IMR-90 (cell line): Measurements from ENCODE around the gene PHACTR2. TPM values are rescaled to one million over a fixed set of nuclear protein-coding genes. Genes with fewer than 3 reads are reported as not detected.

ENCODE experiments used
- ATAC-seq: fragments of 200-7000 bp; cut with Tn5 transposase; 2 replicates; pipeline ENCODE4 v1.9.1; 2020; ENCODE audit warnings: low read depth, mild to moderate bottlenecking, moderate library complexity
- BruUV-seq: library from RNA; stranded (reverse); fragments of 400-500 nt; replicated peaks from 2 replicates; lab custom pipeline; 2021; lab: Mats Ljungman, UMichigan
- CTCF ChIA-PET: fragments of 300-600 bp; formaldehyde crosslinking; extraction: SDS; loops from one replicate; lab custom pipeline; 2021; ENCODE audit warnings: antibody characterized with exemption; lab: Yijun Ruan, JAX
- POLR2A ChIA-PET: fragments of 300-600 bp; sonication (Branson Sonifier 250); formaldehyde crosslinking; loops from one replicate; lab custom pipeline; 2022; ENCODE audit warnings: antibody characterized with exemption; ENCODE audit not compliant: unreplicated experiment; lab: Charles Lee
- DNase-seq: peaks from one replicate; pipeline ENCODE4 v3.0.0; 2013
- H2AFZ ChIP-seq: replicated peaks from 2 replicates; pipeline ENCODE3; 2013; ENCODE audit warnings: low read length, mild to moderate bottlenecking; ENCODE audit not compliant: poor library complexity
- H2AK5ac ChIP-seq: 2 replicates; pipeline ENCODE4 v1.6.1; 2013; ENCODE audit warnings: low read depth, low read length, inconsistent platforms
- H2AK9ac ChIP-seq: replicated peaks from 2 replicates; pipeline ENCODE3; 2013; ENCODE audit warnings: mild to moderate bottlenecking, low read depth, low read length, moderate library complexity; ENCODE audit not compliant: poor library complexity
- H2BK120ac ChIP-seq: 2 replicates; pipeline ENCODE4 v1.6.1; 2013; ENCODE audit warnings: low read depth, low read length, inconsistent platforms
- H2BK15ac ChIP-seq: 3 replicates; pipeline ENCODE4 v1.6.1; 2013; ENCODE audit warnings: low read depth, low read length, inconsistent platforms
- H2BK20ac ChIP-seq: 2 replicates; pipeline ENCODE4 v1.6.1; 2013; ENCODE audit warnings: low read depth, mild to moderate bottlenecking, inconsistent platforms, low read length, moderate library complexity
- H2BK5ac ChIP-seq: 2 replicates; pipeline ENCODE4 v1.6.1; 2013; ENCODE audit warnings: mild to moderate bottlenecking, low read depth, low read length, inconsistent platforms; ENCODE audit not compliant: poor library complexity, severe bottlenecking
- H3K14ac ChIP-seq: replicated peaks from 2 replicates; pipeline ENCODE4 v1.6.1; 2013; ENCODE audit warnings: low read depth, low read length, inconsistent platforms
- H3K18ac ChIP-seq: 2 replicates; pipeline ENCODE4 v1.6.1; 2013; ENCODE audit warnings: low read depth, low read length, control low read depth
- H3K23ac ChIP-seq: 2 replicates; pipeline ENCODE4 v1.6.1; 2013; ENCODE audit warnings: low read depth, low read length, inconsistent platforms
- H3K27ac ChIP-seq: 2 replicates; pipeline ENCODE4 v1.5.1; 2013; ENCODE audit warnings: mild to moderate bottlenecking, control low read depth, low read length; ENCODE audit not compliant: insufficient read depth
- H3K27me3 ChIP-seq: 2 replicates; pipeline ENCODE4 v1.6.1; 2013; ENCODE audit warnings: low read length; ENCODE audit not compliant: control insufficient read depth, insufficient read depth
- H3K36me3 ChIP-seq: 2 replicates; pipeline ENCODE4 v1.6.1; 2013; ENCODE audit warnings: low read length, mixed read lengths; ENCODE audit not compliant: control insufficient read depth, insufficient read depth
- H3K4ac ChIP-seq: 2 replicates; pipeline ENCODE4 v1.6.1; 2013; ENCODE audit warnings: low read depth, low read length, inconsistent platforms
- H3K4me1 ChIP-seq: 2 replicates; pipeline ENCODE4 v1.6.1; 2013; ENCODE audit warnings: low read length, mixed read lengths; ENCODE audit not compliant: control insufficient read depth, insufficient read depth
- H3K4me2 ChIP-seq: 2 replicates; pipeline ENCODE4 v1.6.1; 2013; ENCODE audit warnings: low read depth, mild to moderate bottlenecking, control low read depth, low read length, moderate library complexity
- H3K4me3 ChIP-seq: 2 replicates; pipeline ENCODE4 v1.5.1; 2013; ENCODE audit warnings: low read depth, mild to moderate bottlenecking, control low read depth, low read length, moderate library complexity; ENCODE audit not compliant: insufficient read depth
- H3K56ac ChIP-seq: 2 replicates; pipeline ENCODE4 v1.6.1; 2013; ENCODE audit warnings: low read length, inconsistent platforms; ENCODE audit not compliant: insufficient read depth; ENCODE audit errors: extremely low read depth
- H3K79me1 ChIP-seq, 2 experiments: 2 replicates each; pipeline ENCODE4 v1.6.1; 2013; ENCODE audit warnings: low read length in 2 of 2, inconsistent platforms in 1 of 2, low read depth in 1 of 2
- H3K9ac ChIP-seq: 2 replicates; pipeline ENCODE4 v1.6.1; 2013; ENCODE audit warnings: low read depth, low read length, control low read depth
- H3K9me1 ChIP-seq: 2 replicates; pipeline ENCODE4 v1.6.1; 2013; ENCODE audit warnings: low read length, inconsistent platforms; ENCODE audit not compliant: insufficient read depth
- H3K9me3 ChIP-seq: 2 replicates; pipeline ENCODE4 v1.6.1; 2013; ENCODE audit warnings: low read length; ENCODE audit not compliant: control insufficient read depth, insufficient read depth
- H4K20me1 ChIP-seq: 2 replicates; pipeline ENCODE4 v1.6.1; 2013; ENCODE audit warnings: low read length, inconsistent platforms; ENCODE audit not compliant: insufficient read depth
- H4K5ac ChIP-seq: 2 replicates; pipeline ENCODE4 v1.6.1; 2013; ENCODE audit warnings: mild to moderate bottlenecking, low read depth, low read length, control low read depth
- H4K8ac ChIP-seq, 2 experiments: 2 replicates each; pipeline ENCODE4 v1.6.1; 2013; ENCODE audit warnings: low read depth in 2 of 2, low read length in 2 of 2, control low read depth in 1 of 2, inconsistent platforms in 1 of 2
- H4K91ac ChIP-seq: 2 replicates; pipeline ENCODE4 v1.6.1; 2013; ENCODE audit warnings: low read depth, low read length, inconsistent platforms; ENCODE audit not compliant: insufficient read depth
- CHD1 ChIP-seq: IDR thresholded peaks from 2 replicates; pipeline ENCODE4 v1.6.1; 2012; ENCODE audit warnings: low read depth, low read length, improper control_type of control experiment
- MAFK ChIP-seq: IDR thresholded peaks from 2 replicates; pipeline ENCODE4 v1.6.1; 2012; ENCODE audit warnings: low read depth, low read length, improper control_type of control experiment
- POLR2A ChIP-seq: IDR thresholded peaks from 2 replicates; pipeline ENCODE4 v1.6.1; 2012; ENCODE audit warnings: mild to moderate bottlenecking, low read depth, low read length
- RFX5 ChIP-seq: IDR thresholded peaks from 2 replicates; pipeline ENCODE4 v1.8.0; 2012; ENCODE audit warnings: low read depth, mild to moderate bottlenecking, low read length, moderate library complexity
- SMC3 ChIP-seq: fragments of 150-350 bp; IDR thresholded peaks from 2 replicates; pipeline ENCODE4 v1.6.1; 2016; ENCODE audit warnings: low read depth, mild to moderate bottlenecking, antibody characterized with exemption, low read length, moderate library complexity
- WGBS, 2 experiments: methylation state at CpG; one replicate each; pipeline versions ENCODE4 v1.1.5 to v1.1.7; 2013; ENCODE audit warnings: missing lambda C conversion rate in 2 of 2; ENCODE audit not compliant: insufficient read length in 1 of 2; ENCODE audit errors: extremely low coverage in 2 of 2; 5-methylcytosine and 5-hydroxymethylcytosine counted together
- dilution Hi-C: fragments of 300-500 bp; cut with HindIII; formaldehyde crosslinking; loops from one replicate; pipeline ENCODE4 v1.14.3; 2018; ENCODE audit warnings: low sequenced_read_pairs; ENCODE audit not compliant: unreplicated experiment
- in situ Hi-C: fragments of 300-500 bp; cut with MboI; formaldehyde crosslinking; loops from 3 replicates; pipeline ENCODE4 v1.14.3; 2019; ENCODE audit warnings: low sequenced_read_pairs, inconsistent platforms, mixed read lengths
- intact Hi-C: fragments of 100-400 bp; cut with micrococcal nuclease; formaldehyde crosslinking; loops from 2 replicates; pipeline ENCODE4 v1.10.0; 2022
- polyA plus RNA-seq, 3 experiments: library from polyadenylated mRNA; depleted of rRNA; stranded (reverse); fragments of >200 nt; gene quantifications; 2 replicates each; pipeline ENCODE4 v1.2.3, GENCODE V29; 2012; ENCODE audit warnings: low replicate concordance in 1 of 3
- total RNA-seq: library from RNA; depleted of rRNA; stranded (reverse); fragments of >200 nt; gene quantifications from 2 replicates; pipeline ENCODE4 v1.2.3, GENCODE V29; 2012

Gene PHACTR2
- total and polyA plus RNA-seq, 2 of the 4 experiments (the other 2 are of a cell fraction) = 14.5 to 74.2 TPM

- H3K4me3 ChIP-seq = no peak overlapping the region
- H3K79me1 ChIP-seq = no peaks in the 10 kb centered on the region; a peak in 1 of 4 replicates
- DNase-seq = no peak
- no peak overlapping the region for H4K91ac ChIP-seq
- peaks cover 4% of the 10 kb centered on the region; the same call in 1 of the 2 replicates for H3K9me3 ChIP-seq
- no peak overlapping the region for H3K14ac ChIP-seq
- no peak overlapping the region for H3K4me2 ChIP-seq
- BruUV-seq = no TSS peak
- no peak overlapping the region for H3K56ac ChIP-seq
- H3K4ac ChIP-seq = no peak overlapping the region
- H3K18ac ChIP-seq = no peak overlapping the region
- H3K4me1 ChIP-seq = no peaks in the 10 kb centered on the region
- CTCF ChIA-PET = no interaction called here
- no peak overlapping the region for H3K23ac ChIP-seq
- TF ChIP-seq MAFK = no peak
- TF ChIP-seq CHD1 = no peak
- no peak for TF ChIP-seq POLR2A
- no peak for TF ChIP-seq RFX5
- no peak for TF ChIP-seq SMC3
- no CpG with 5 or more reads among the region's 4 CpGs for WGBS, 2 experiments
- no peaks in the 10 kb centered on the region for H3K27me3 ChIP-seq
- dilution Hi-C loops = no loop called here
- no peak overlapping the region for H2BK120ac ChIP-seq
- H2BK5ac ChIP-seq = no peak overlapping the region
- H4K8ac ChIP-seq = no peak overlapping the region
- in situ Hi-C loops = no loop called here
- H3K27ac ChIP-seq = no peak overlapping the region
- no peaks in the 10 kb centered on the region for H3K9me1 ChIP-seq
- H3K9ac ChIP-seq = no peak overlapping the region
- no peaks in the 10 kb centered on the region for H4K20me1 ChIP-seq
- no peak overlapping the region for H2AK5ac ChIP-seq
- intact Hi-C loops = no loop called here
- H3K36me3 ChIP-seq = no peaks in the 10 kb centered on the region
- POLR2A ChIA-PET = interaction anchor here (0.5 kb wide), 1 partner anchor 22 kb away, joined by 5 read pairs; the partner anchor contains the start of gene PHACTR2
- no peak overlapping the region for H2BK20ac ChIP-seq
- no peak for ATAC-seq
- no peak overlapping the region for H2AK9ac ChIP-seq
- no peak overlapping the region for H2BK15ac ChIP-seq
- H2AFZ ChIP-seq = no peak overlapping the region
- H4K5ac ChIP-seq = no peak overlapping the region
These were observed 21.7 kb upstream of the PHACTR2 start for GRCh38 chr6:143656026-143656425.
